HG02981 (cell line): ENCODE measurements around the gene TAB2.
A peak's percentile ranks its signal among the peaks of the same experiment; 100 is the strongest.
"Not testable (repeated sequence)": the region's sequence is repeated elsewhere in the genome, so short reads cannot be mapped to it uniquely, and the experiment has no call there.

Source experiments
- ATAC-seq: cut with Tn5 transposase; IDR thresholded peaks from one replicate; pipeline ENCODE4 v1.9.1; 2021; ENCODE audit warnings: mild to moderate bottlenecking, moderate library complexity; ENCODE audit not compliant: unreplicated experiment

The TAB2 gene

DNA sequence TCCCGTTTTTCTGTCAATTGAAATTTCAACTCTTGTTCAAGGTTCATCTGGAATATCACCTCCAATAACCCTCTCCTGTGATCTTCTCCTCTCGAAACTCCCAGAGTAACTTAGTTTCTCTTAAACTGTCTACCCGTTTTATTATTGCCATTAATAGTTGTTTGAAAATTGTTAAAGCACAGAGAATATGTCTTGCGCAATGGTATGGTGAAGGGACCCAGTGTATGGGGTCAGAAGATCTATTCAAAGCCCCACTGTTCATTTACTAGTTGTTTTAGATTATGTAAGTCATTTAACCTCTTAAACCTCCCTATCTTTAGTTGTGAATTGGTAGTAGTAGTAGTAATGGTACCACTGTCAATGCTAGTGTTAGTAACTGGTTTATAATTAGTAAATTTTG is 6.2 kb upstream of the TAB2 start:
- ATAC-seq, result no peak

- no peak for ATAC-seq
Measured at GRCh38 chr6:149311766-149312165, 5.7 kb upstream of the TAB2 start.

DNA sequence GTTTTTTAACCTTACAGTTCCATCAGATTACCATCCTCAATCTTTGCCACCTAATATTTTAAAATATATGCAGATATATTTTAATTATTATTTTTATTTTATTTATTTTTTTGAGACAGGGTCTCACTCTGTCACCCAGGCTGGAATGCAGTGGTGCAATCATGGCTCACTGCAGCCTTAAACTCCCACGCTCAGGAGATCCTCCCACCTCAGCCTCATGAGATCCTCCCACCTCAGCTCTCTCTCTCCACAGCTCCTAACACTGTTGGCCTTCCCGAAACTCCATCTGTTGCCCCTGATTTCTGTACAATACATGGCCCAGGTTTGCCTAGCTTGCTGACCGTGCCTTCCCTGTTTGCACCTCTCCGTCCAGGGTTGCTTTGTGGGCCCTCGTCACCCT is 4.4 kb upstream of the TAB2 start:
- ATAC-seq, result no peak

- ATAC-seq, result no peak
Measured at GRCh38 chr6:149313861-149314260, 3.7 kb upstream of the TAB2 start.

DNA sequence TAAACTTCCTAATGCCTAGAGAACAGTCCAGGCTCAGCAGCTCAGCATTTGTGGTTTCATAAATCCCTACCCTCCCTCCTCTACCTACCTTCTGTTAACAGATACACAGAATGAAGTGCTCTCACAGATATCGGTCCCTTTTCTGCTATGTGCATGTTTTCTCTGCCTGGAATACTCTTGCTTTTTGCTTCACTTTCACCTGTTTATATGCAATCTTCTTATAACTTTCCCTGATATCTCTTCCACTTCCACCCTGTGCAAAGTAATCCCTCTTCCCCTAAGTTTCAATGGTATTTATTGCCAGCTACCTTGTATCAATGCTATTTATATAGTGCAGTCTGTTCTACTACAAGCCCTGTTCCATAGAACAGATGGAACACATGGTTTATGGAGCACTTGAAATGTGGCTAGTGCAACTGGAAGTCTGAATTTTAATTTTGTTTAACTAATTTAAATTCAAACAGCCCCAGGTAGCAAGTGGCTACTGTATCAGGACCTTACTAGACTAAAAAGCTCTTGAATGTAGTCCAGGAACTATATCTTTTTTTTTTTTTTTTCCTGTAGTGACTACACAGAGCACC is 3.1 kb upstream of the TAB2 start:
- no peak for ATAC-seq

DNA sequence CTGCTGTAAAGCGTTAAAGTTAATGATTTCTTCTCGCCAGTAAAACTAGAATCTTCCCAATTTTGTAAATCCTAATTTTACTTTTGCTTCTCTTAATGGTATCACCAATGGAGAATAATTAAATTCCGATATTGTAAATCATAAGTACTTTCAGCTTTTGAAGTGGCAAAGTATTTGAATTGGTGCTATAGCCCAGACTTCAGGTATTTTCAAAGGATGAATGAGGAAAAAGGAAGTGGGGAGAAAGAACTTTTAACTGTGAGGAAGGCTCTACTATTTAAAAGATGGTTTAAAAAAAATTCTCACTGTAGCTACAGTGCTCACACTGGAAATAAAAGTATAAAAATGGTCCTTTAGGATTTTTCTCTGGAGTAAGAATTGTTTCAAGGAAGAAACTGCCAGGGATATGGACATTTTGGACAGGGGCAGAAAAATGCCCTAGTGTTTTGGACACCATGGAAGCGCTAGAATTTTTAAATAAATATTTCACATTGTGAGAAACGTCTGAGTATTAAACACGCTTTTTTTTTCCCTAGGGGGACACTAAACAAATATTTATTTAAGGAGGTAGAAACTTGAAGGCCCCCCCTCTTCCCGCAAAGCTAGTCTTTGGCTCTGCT is 1.3 kb upstream of the TAB2 start:
- ATAC-seq, result no peak

- ATAC-seq, result peak; percentile 72
Measured at GRCh38 chr6:149316740-149317643, 520 bp upstream of the TAB2 start.

GRCh38 chr6:149318581-149319286 is 1.2 kb downstream of the TAB2 start:
- peak; percentile 20 for ATAC-seq

DNA sequence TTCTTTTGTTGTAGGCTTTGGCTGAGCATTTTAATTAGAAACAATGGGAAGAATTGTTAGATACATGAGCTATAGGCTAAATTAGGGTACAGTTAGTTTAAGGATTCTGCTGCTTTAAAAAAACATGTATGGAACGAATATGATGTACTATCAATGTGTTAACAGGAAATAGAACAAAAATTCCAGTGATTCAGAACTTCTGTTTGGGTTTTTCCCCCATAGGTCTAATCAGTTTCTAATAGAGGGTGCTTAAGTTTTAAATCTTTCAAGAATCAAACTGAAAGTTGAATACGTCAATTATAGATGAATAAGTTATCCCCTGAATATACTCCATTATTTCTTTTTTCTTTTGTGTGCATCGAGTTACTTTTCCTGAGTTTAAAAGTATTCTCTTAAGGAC is 1.9 kb downstream of the TAB2 start:
- ATAC-seq, result no peak

GRCh38 chr6:149320016-149320415 is 2.5 kb downstream of the TAB2 start:
- ATAC-seq, result not testable (repeated sequence)

- ATAC-seq, result no peak
Measured at GRCh38 chr6:149320796-149321195, 3.3 kb downstream of the TAB2 start.

DNA sequence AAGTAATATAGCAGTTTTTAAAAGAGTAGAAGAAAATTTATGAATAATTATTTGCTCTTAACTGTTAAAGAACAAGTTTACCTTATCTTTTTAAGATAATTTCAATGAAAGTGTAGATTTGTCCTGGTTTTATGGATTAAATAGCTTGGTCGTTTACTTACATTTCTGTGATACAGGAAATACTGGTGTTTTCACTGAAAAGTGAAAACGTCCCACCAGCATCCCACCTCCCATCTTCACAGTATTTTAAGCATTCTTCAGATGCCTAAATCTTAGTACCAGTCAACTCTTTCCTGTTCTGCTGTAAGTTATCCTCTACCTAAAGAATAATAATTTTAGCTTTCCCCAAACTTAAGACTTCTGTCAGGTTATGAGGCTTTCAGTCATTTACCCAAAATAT is 5.8 kb downstream of the TAB2 start:
- no peak for ATAC-seq

- ATAC-seq, result no peak
Measured at GRCh38 chr6:149323925-149324324, 6.4 kb downstream of the TAB2 start.

GRCh38 chr6:149324428-149324827 is 6.9 kb downstream of the TAB2 start:
- ATAC-seq, result no peak

- no peak for ATAC-seq
Measured at GRCh38 chr6:149325648-149326236, 8.2 kb downstream of the TAB2 start.

- no peak for ATAC-seq
Measured at GRCh38 chr6:149327638-149328037, 10.1 kb downstream of the TAB2 start.

DNA sequence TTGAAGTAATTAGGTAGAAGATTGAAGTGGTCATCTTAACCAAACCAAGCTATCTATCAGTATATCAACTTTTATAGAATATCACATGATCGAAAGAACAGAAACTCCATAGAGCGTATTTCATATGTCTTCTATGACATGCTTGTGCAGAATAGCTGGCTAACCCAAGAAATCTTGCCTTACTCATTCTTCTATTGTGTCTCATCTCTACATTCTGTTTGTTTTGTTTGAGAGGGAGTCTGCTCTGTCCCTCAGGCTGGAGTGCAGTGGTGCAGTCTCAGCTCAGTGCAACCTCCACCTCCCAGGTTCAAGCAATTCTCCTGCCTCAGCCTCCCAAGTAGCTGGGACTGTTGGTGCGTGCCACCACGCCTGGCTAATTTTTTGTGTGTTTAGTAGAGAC is 10.6 kb downstream of the TAB2 start:
- ATAC-seq, result no peak

- ATAC-seq, result no peak
Measured at GRCh38 chr6:149329529-149329928, 12.0 kb downstream of the TAB2 start.

- ATAC-seq, result no peak
Measured at GRCh38 chr6:149330133-149330532, 12.6 kb downstream of the TAB2 start.

DNA sequence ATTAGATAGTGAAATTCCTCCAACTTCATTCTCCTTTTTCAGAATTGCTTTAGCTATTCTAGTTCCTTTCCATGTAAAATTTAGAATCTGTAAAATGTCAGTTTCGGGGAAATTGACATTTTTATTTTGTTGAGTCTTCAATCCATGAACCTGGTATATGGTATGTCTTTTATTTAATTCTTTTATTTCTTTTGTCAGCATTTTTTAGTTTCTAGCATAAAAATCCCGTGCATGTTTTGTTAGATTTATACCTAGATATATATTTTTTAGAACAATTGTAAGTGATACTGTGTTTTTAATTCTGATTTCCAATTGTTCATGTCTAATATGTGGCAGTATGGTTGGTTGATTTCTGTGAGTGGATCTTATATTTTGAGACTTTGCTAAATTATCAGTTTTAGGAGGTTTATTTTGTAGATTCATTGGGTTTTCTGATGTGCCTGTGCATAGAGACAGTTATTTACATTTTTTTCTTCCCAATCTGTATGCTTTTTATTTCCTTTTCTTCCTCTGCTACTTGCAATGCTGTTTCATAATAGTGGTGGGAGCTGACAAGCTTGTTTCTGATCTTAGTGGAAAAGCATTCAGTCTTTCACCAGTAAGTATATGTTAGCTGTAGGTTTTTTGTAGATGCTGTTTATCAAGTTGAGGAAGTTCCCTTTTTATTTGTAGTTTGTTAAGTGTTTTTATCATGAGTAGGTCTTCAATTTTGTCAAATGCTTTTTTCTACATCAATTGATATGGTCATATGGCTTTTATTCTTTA is 13.7 kb downstream of the TAB2 start:
- ATAC-seq, result no peak
